B cell (primary cell): ENCODE results near the gene OR51B2. TPM values are rescaled to one million over a fixed set of nuclear protein-coding genes. Genes with fewer than 3 reads are reported as not detected.

Experiments
- ATAC-seq: fragments of 200-7000 bp; cut with Tn5 transposase; one replicate; pipeline ENCODE4 v1.10.0; 2021; ENCODE audit warnings: low read depth, mild to moderate bottlenecking, moderate number of reproducible peaks, moderate library complexity
- CTCF ChIA-PET: fragments of 350-600 bp; sonication (Branson Sonifier 250); formaldehyde crosslinking; loops from one replicate; lab custom pipeline; 2021; ENCODE audit warnings: antibody characterized with exemption, inconsistent platforms; lab: Charles Lee
- POLR2A ChIA-PET: fragments of 350-600 bp; sonication (Branson Sonifier 250); formaldehyde crosslinking; loops from one replicate; lab custom pipeline; 2021; ENCODE audit warnings: antibody characterized with exemption; lab: Charles Lee
- DNase-seq: peaks from one replicate; pipeline ENCODE4 v3.0.0; 2013
- H2AFZ ChIP-seq: 2 replicates; pipeline ENCODE4 v1.6.1; 2012; ENCODE audit warnings: mild to moderate bottlenecking, low read depth, low read length; ENCODE audit not compliant: insufficient read depth, poor library complexity, severe bottlenecking
- H3K27ac ChIP-seq, 2 donors: 1 replicate in 1 of 2; 2 replicates in 1 of 2; pipeline ENCODE4 v1.5.1; 2012 to 2013; ENCODE audit warnings: low read length in 2 of 2, mild to moderate bottlenecking in 2 of 2, moderate library complexity in 1 of 2
- H3K27me3 ChIP-seq, 4 experiments: fragments of 200-600 bp in 1 of 4; sonication (generic) in 1 of 4; replicated peaks in 1 of 4; 1 replicate in 2 of 4; 2 replicates in 2 of 4; pipeline versions ENCODE4 v1.6.1 to v1.7.0; 2013 to 2016; ENCODE audit warnings: low read length in 3 of 4, mild to moderate bottlenecking in 2 of 4, mixed read lengths in 1 of 4, moderate library complexity in 1 of 4; ENCODE audit not compliant: insufficient read depth in 4 of 4, control insufficient read depth in 3 of 4; ENCODE audit errors: control extremely low read depth in 1 of 4
- H3K36me3 ChIP-seq, 2 experiments: replicated peaks in 1 of 2; 1 replicate in 1 of 2; 2 replicates in 1 of 2; pipeline versions ENCODE4 v1.6.1 to v1.7.1; 2013; ENCODE audit warnings: low read length in 1 of 2; ENCODE audit not compliant: insufficient read depth in 2 of 2, control insufficient read depth in 1 of 2; ENCODE audit errors: control extremely low read depth in 1 of 2, extremely low read depth in 1 of 2
- H3K4me1 ChIP-seq, 2 donors: fragments of 200-600 bp in 1 of 2; sonication (generic) in 1 of 2; 1 replicate in 1 of 2; 2 replicates in 1 of 2; pipeline versions ENCODE4 v1.5.1 to v1.6.1; 2013 to 2017; ENCODE audit warnings: low read length in 2 of 2; ENCODE audit not compliant: control insufficient read depth in 2 of 2, insufficient read depth in 2 of 2
- H3K4me2 ChIP-seq: replicated peaks from 2 replicates; pipeline ENCODE3; 2012; ENCODE audit warnings: mild to moderate bottlenecking, low read depth, low read length; ENCODE audit not compliant: poor library complexity, severe bottlenecking
- H3K4me3 ChIP-seq, 5 experiments: fragments of 200-600 bp in 1 of 5; sonication (generic) in 1 of 5; 1 replicate in 3 of 5; 2 replicates in 2 of 5; pipeline versions ENCODE4 v1.5.1 to v1.7.0; 2011 to 2016; ENCODE audit warnings: low read length in 4 of 5, mild to moderate bottlenecking in 4 of 5, low read depth in 2 of 5, control low read depth in 1 of 5, moderate library complexity in 1 of 5; ENCODE audit not compliant: insufficient read depth in 1 of 5; ENCODE audit errors: control extremely low read depth in 1 of 5, extremely low read depth in 1 of 5
- H3K79me2 ChIP-seq: fragments of 200-600 bp; sonication (generic); one replicate; pipeline ENCODE4 v1.6.0; 2016; ENCODE audit warnings: low read length; ENCODE audit not compliant: control insufficient read depth, insufficient read depth
- H3K9ac ChIP-seq: fragments of 200-600 bp; sonication (generic); 2 replicates; pipeline ENCODE4 v1.6.1; 2017; ENCODE audit warnings: mild to moderate bottlenecking, low read length, moderate library complexity
- H3K9me3 ChIP-seq, 3 donors: one replicate each; pipeline versions ENCODE4 v1.6.1 to v1.7.1; 2013; ENCODE audit warnings: low read length in 2 of 3; ENCODE audit not compliant: control insufficient read depth in 2 of 3, insufficient read depth in 1 of 3; ENCODE audit errors: control extremely low read depth in 1 of 3
- H4K20me1 ChIP-seq: 2 replicates; pipeline ENCODE4 v1.6.0; 2012; ENCODE audit warnings: mild to moderate bottlenecking, low read length; ENCODE audit not compliant: insufficient read depth, control insufficient read depth, poor library complexity, severe bottlenecking
- H3K27ac Mint-ChIP-seq: one replicate; pipeline ENCODE4 v1.8.0; 2021; ENCODE audit warnings: mixed read lengths
- H3K27me3 Mint-ChIP-seq: one replicate; pipeline ENCODE4 v1.8.0; 2021; ENCODE audit warnings: mixed read lengths
- H3K4me1 Mint-ChIP-seq: one replicate; pipeline ENCODE4 v1.8.0; 2021; ENCODE audit warnings: mixed read lengths
- H3K4me3 Mint-ChIP-seq: one replicate; pipeline ENCODE4 v1.8.0; 2021; ENCODE audit warnings: mixed read lengths
- H3K9me3 Mint-ChIP-seq: one replicate; pipeline ENCODE4 v1.8.0; 2022; ENCODE audit warnings: mixed read lengths; ENCODE audit not compliant: insufficient read depth
- EZH2 ChIP-seq: IDR thresholded peaks from 2 replicates; pipeline ENCODE4 v1.6.1; 2012; ENCODE audit warnings: borderline replicate concordance, low read depth, mild to moderate bottlenecking, moderate library complexity, low read length; ENCODE audit not compliant: insufficient read depth, poor library complexity, severe bottlenecking
- WGBS: methylation state at CpG from one replicate; pipeline ENCODE4 v1.1.5; 2013; ENCODE audit warnings: missing lambda C conversion rate; ENCODE audit not compliant: insufficient coverage; 5-methylcytosine and 5-hydroxymethylcytosine counted together
- intact Hi-C: fragments of 100-400 bp; cut with micrococcal nuclease; formaldehyde crosslinking; loops from one replicate; pipeline ENCODE4 v1.10.0; 2022
- polyA plus RNA-seq: library from polyadenylated mRNA; depleted of rRNA; stranded (reverse); fragments of >200 nt; gene quantifications from 2 replicates; pipeline ENCODE4 v1.2.3, GENCODE V29; 2012
- total RNA-seq, 2 donors: library from RNA; stranded (reverse); fragments of 120-200 nt in 1 of 2; gene quantifications; 1 replicate in 1 of 2; 2 replicates in 1 of 2; pipeline versions ENCODE4 v1.2.3 to v1.2.4, GENCODE V29; 2013 to 2022
- TF ChIP-seq, protein P1 (sequence below): fragments of 200-600 bp; IDR thresholded peaks from one replicate; pipeline ENCODE4 v1.8.0; 2022; ENCODE audit warnings: antibody characterized with exemption, mild to moderate bottlenecking

OR51B2 gene
- total and polyA plus RNA-seq, 2 donors (not counting 1 experiment from before 2014, with no cell fraction given), result not detected

DNA sequence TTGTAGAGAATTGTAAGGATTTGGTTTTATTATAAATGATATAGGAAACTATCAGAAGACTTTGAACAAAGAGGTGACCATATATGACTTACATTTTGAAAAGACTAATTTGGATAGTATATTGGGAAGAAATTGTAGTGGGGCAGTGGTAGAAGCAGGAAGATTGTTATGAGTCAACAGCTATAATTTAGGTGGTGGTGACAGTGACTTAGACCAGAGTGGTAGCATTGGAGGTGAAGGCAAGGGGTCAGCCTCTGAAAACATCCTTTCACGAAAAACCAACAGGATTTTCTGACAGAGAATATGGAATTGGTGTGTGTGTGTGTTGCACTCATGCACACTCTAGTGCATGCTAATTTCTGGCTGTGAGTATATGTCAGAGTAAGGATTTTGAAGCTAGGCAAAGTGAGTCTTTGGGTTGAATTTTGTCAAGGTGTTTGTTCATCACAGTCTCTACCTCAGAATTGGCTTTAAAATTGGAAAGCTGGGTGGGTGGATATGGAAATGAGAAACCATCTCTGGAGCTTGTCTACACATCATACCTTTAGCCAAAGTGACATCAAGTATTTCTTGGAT, 46.2 kb downstream of the OR51B2 start:
- intact Hi-C loops, result no loop called here
- H3K4me3 Mint-ChIP-seq, result no peak overlapping the region
- CTCF ChIA-PET, result no interaction called here

DNA sequence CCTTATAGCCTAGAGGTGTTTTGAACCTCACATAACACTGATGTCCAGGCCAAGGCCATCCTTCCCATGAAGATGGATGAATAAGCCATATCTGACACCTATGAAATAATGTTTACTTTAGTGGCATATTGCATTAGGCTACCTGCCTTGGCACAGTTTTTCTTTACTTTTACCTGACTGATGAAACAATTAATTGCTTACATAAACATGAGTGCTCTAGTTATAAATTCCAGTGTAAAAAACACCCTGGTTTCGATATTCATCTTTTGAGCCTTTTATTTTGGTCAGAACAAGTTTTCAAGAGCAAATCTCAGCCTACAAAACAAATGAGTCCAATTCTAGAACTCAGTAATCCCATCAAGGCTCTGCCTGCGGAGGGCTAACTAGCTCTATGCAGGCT, 47.4 kb downstream of the OR51B2 start:
- ATAC-seq, result no peak
- intact Hi-C loops, result no loop called here
- ChIA-PET CTCF (no interaction called here), POLR2A (no interaction called here)
- Mint-ChIP-seq H3K4me3 (no peak overlapping the region), H3K9me3 (no peaks in the 10 kb centered on the region), H3K27ac (no peak overlapping the region), H3K4me1 (no peaks in the 10 kb centered on the region), H3K27me3 (no peaks in the 10 kb centered on the region)
- Histone ChIP-seq H3K27ac (no peak overlapping the region), H3K4me2 (no peak overlapping the region), H3K79me2 (no peaks in the 10 kb centered on the region), H2AFZ (no peak overlapping the region), H3K36me3 (no peaks in the 10 kb centered on the region), H3K9me3 (no peaks in the 10 kb centered on the region), H3K4me3 (no peak overlapping the region), H4K20me1 (no peaks in the 10 kb centered on the region), H3K27me3 (peaks cover 0 to 2% (median 0%) of the 10 kb centered on the region in 4 experiments), H3K4me1 (no peaks in the 10 kb centered on the region), H3K9ac (no peak overlapping the region)
- no peak for DNase-seq
- no peak for TF ChIP-seq EZH2
- TF ChIP-seq, protein P1, sequence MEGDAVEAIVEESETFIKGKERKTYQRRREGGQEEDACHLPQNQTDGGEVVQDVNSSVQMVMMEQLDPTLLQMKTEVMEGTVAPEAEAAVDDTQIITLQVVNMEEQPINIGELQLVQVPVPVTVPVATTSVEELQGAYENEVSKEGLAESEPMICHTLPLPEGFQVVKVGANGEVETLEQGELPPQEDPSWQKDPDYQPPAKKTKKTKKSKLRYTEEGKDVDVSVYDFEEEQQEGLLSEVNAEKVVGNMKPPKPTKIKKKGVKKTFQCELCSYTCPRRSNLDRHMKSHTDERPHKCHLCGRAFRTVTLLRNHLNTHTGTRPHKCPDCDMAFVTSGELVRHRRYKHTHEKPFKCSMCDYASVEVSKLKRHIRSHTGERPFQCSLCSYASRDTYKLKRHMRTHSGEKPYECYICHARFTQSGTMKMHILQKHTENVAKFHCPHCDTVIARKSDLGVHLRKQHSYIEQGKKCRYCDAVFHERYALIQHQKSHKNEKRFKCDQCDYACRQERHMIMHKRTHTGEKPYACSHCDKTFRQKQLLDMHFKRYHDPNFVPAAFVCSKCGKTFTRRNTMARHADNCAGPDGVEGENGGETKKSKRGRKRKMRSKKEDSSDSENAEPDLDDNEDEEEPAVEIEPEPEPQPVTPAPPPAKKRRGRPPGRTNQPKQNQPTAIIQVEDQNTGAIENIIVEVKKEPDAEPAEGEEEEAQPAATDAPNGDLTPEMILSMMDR, result no peak
- 60% methylated on average over 1 of the region's 2 CpGs for WGBS

More for the DNA sequence above, 46.2 kb downstream of the OR51B2 start:
- Mint-ChIP-seq H3K4me1 (no peaks in the 10 kb centered on the region), H3K27me3 (no peaks in the 10 kb centered on the region), H3K9me3 (no peaks in the 10 kb centered on the region), H3K27ac (no peak overlapping the region)
- H3K27ac ChIP-seq, result no peak overlapping the region
- H3K79me2 ChIP-seq, result no peaks in the 10 kb centered on the region
- H3K9ac ChIP-seq, result no peak overlapping the region
- TF ChIP-seq EZH2, result no peak
- TF ChIP-seq, protein P1, result no peak
- no peak overlapping the region for H3K4me3 ChIP-seq
- H2AFZ ChIP-seq, result no peak overlapping the region
- no peaks in the 10 kb centered on the region for H3K4me1 ChIP-seq
- peaks cover 0 to 2% (median 0%) of the 10 kb centered on the region in 4 experiments for H3K27me3 ChIP-seq
- no peak for ATAC-seq
- no peak for DNase-seq
- no peaks in the 10 kb centered on the region for H3K9me3 ChIP-seq
- no peaks in the 10 kb centered on the region for H4K20me1 ChIP-seq
- no peaks in the 10 kb centered on the region for H3K36me3 ChIP-seq
- POLR2A ChIA-PET, result no interaction called here
- no peak overlapping the region for H3K4me2 ChIP-seq
- 83% methylated on average over 1 of the region's 1 CpG for WGBS
